ENCODE data around the gene UBASH3A. TPM values are rescaled to one million over a fixed set of nuclear protein-coding genes. Genes with fewer than 3 reads are reported as not detected.

UBASH3A gene
- total RNA-seq, 1 donor from 2014 or later, result 1.5 TPM

DNA sequence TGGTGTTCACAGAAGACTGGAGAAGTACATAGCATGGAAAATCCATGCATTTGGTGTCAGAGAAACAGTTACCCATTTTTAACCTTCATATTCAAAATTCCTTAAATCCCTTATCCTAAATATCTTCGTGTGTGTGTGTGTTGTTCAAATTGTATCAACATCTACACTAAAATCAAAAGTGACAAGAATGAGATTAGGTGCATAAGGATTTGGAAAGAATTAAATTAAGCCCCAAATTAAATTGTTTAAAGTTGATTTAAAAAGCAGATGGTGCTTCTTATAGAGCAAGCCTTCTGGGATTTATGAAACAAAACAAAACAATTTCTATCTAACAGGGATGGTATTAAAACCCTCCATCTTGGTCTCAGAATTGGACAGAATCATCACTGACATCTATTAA, 87.6 kb downstream of the UBASH3A start:
- H3K36me3 ChIP-seq, result no peaks in the 10 kb centered on the region
- H3K27me3 ChIP-seq, result no peaks in the 10 kb centered on the region
- intact Hi-C loops (cut with DNase I), result no loop called here
- no peaks in the 10 kb centered on the region for H3K9me3 ChIP-seq
- DNase-seq (no peak), ATAC-seq (no peak)
- no peak overlapping the region for H3K4me3 ChIP-seq
- H3K4me1 ChIP-seq, result peaks cover 4% of the 10 kb centered on the region
- H3K27ac ChIP-seq, result no peak overlapping the region
- TF ChIP-seq CTCF (IDR thresholded peaks at IDR 0.05), result no peak

DNA sequence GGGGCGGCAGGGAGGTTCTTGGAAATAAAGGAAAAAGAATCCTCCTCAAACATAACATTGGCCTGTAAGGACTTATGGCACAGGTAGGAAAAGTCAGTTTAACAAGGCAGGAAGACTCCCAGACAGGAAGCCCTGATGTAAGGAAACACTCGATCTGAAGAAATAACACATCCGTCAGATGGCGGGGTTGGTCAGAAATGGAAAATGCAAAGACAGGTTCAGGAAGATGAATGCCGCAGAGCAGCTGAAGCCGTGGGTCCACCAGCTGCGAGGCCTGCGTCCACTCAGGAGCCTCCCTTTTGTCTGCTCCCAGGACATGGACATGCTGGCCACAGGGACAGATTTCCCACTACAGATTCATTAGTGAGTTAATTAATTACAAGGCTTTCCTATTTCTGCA, 88.5 kb downstream of the UBASH3A start:
- Histone ChIP-seq H3K4me1 (peaks cover 10% of the 10 kb centered on the region), H3K27ac (no peak overlapping the region), H3K36me3 (no peaks in the 10 kb centered on the region), H3K27me3 (no peaks in the 10 kb centered on the region), H3K9me3 (no peaks in the 10 kb centered on the region), H3K4me3 (no peak overlapping the region)
- intact Hi-C loops (cut with DNase I), result no loop called here
- TF ChIP-seq CTCF (IDR thresholded peaks at IDR 0.05), result no peak
- ATAC-seq (no peak), DNase-seq (no peak)

GRCh38 chr21:42493109-42494060, 89.7 kb downstream of the UBASH3A start:
- no peaks in the 10 kb centered on the region for H3K36me3 ChIP-seq
- H3K4me1 ChIP-seq, result peaks cover 10% of the 10 kb centered on the region
- H3K9me3 ChIP-seq, result no peaks in the 10 kb centered on the region
- ATAC-seq, result no peak
- intact Hi-C loops (cut with DNase I), result no loop called here
- no peak overlapping the region for H3K27ac ChIP-seq
- TF ChIP-seq CTCF (IDR thresholded peaks at IDR 0.05), result no peak
- DNase-seq, result no peak
- no peak overlapping the region for H3K4me3 ChIP-seq
- H3K27me3 ChIP-seq, result no peaks in the 10 kb centered on the region

- Histone ChIP-seq H3K36me3 (no peaks in the 10 kb centered on the region), H3K4me3 (no peak overlapping the region), H3K9me3 (no peaks in the 10 kb centered on the region), H3K4me1 (peaks cover 10% of the 10 kb centered on the region), H3K27ac (no peak overlapping the region), H3K27me3 (no peaks in the 10 kb centered on the region)
- no peak for DNase-seq
- TF ChIP-seq CTCF (IDR thresholded peaks at IDR 0.05), result no peak
- no peak for ATAC-seq
- intact Hi-C loops (cut with DNase I), result no loop called here
Observed at GRCh38 chr21:42495027-42495426, 91.3 kb downstream of the UBASH3A start.

DNA sequence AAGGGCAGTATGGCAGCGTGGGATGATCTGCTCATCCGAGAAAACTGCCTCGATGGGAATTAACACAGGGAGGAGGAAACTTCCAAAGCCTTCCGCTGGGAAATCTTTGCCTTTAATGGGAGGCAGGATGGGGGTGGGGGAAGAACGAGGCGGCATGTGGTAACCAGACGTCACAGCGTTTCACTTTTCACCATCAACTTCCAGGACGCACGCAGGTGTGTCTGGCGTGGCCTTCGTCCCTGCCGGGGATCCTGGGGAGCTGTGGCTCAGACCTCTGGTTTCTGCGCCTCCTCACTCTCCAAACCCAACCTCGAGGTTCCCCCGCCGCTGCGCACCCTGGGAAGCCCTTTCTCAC, 92.0 kb downstream of the UBASH3A start:
- no peak for TF ChIP-seq CTCF (IDR thresholded peaks at IDR 0.05)
- ATAC-seq (no peak), DNase-seq (no peak)
- peak overlapping the region; percentile 68 for H3K4me3 ChIP-seq
- no peaks in the 10 kb centered on the region for H3K36me3 ChIP-seq
- no peaks in the 10 kb centered on the region for H3K9me3 ChIP-seq
- H3K4me1 ChIP-seq, result peaks cover 10% of the 10 kb centered on the region
- no peaks in the 10 kb centered on the region for H3K27me3 ChIP-seq
- peak overlapping the region; percentile 38 for H3K27ac ChIP-seq
- intact Hi-C loops (cut with DNase I), result no loop called here

Data from upper lobe of right lung (tissue), 1 donor.